ENCODE data around the gene ROBO1. TPM values are rescaled to one million over a fixed set of nuclear protein-coding genes. Genes with fewer than 3 reads are reported as not detected.
A peak's percentile ranks its signal among the peaks of the same experiment; 100 is the strongest.

ROBO1 gene
- total RNA-seq, 1 donor from 2014 or later: 71.7 TPM

DNA sequence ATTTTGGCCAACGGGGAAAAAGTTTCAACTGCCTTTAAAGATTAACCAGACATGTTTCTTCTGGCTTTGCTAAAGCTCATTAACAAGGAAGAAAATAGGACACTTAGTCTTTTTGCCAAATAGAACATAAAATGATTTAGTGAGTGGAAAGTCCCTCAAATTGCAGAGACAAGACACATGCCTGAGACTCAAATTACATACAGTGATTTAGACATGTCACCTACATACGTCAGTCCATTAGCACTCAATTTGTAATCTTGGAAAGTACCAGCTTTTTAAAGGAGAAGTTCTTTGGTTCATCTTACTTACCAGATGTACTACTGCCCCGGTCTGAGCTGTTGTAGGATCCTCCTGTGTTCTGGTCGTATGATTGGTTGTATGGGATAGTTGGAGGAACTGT, 1134.2 kb downstream of the ROBO1 start:
- H2AFZ ChIP-seq (ENCODE audit: low read depth, low read length): no peak overlapping the region
- Mint-ChIP-seq H3K4me1 (ENCODE audit: low read depth, unreplicated experiment) (no peaks in the 10 kb centered on the region), H3K4me3 (ENCODE audit: unreplicated experiment) (no peak overlapping the region), H3K36me3 (ENCODE audit: low read depth, unreplicated experiment) (no peaks in the 10 kb centered on the region), H3K27me3 (ENCODE audit: low read depth, unreplicated experiment) (no peaks in the 10 kb centered on the region), H3K27ac (ENCODE audit: unreplicated experiment) (no peak overlapping the region), H3K9me3 (ENCODE audit: unreplicated experiment) (no peaks in the 10 kb centered on the region)
- no peaks in the 10 kb centered on the region for H3K4me1 ChIP-seq (ENCODE audit: insufficient read depth, low read length)
- peaks cover 2% of the 10 kb centered on the region for H3K36me3 ChIP-seq (ENCODE audit: insufficient read depth, low read length)
- no peak overlapping the region for H3K27ac ChIP-seq (ENCODE audit: low read depth, low read length)
- H3K4me2 ChIP-seq (ENCODE audit: low read length): no peak overlapping the region
- H4K20me1 ChIP-seq (ENCODE audit: insufficient read depth, low read length): no peaks in the 10 kb centered on the region
- peak; percentile 14 for DNase-seq (ENCODE audit: low read depth)
- H3K27me3 ChIP-seq (ENCODE audit: insufficient read depth, low read length): no peaks in the 10 kb centered on the region
- H3K4me3 ChIP-seq (ENCODE audit: insufficient read depth, low read depth, low read length): no peak overlapping the region
- FAIRE-seq: no peak
- H3K9ac ChIP-seq (ENCODE audit: low read length): no peak overlapping the region
- no peaks in the 10 kb centered on the region for H3K9me3 ChIP-seq (ENCODE audit: insufficient read depth, low read depth, low read length)
- no peak for TF ChIP-seq EZH2 (IDR thresholded peaks at IDR 0.05; ENCODE audit: insufficient read depth, low read length)
- TF ChIP-seq, protein P1, sequence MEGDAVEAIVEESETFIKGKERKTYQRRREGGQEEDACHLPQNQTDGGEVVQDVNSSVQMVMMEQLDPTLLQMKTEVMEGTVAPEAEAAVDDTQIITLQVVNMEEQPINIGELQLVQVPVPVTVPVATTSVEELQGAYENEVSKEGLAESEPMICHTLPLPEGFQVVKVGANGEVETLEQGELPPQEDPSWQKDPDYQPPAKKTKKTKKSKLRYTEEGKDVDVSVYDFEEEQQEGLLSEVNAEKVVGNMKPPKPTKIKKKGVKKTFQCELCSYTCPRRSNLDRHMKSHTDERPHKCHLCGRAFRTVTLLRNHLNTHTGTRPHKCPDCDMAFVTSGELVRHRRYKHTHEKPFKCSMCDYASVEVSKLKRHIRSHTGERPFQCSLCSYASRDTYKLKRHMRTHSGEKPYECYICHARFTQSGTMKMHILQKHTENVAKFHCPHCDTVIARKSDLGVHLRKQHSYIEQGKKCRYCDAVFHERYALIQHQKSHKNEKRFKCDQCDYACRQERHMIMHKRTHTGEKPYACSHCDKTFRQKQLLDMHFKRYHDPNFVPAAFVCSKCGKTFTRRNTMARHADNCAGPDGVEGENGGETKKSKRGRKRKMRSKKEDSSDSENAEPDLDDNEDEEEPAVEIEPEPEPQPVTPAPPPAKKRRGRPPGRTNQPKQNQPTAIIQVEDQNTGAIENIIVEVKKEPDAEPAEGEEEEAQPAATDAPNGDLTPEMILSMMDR (IDR thresholded peaks at IDR 0.05; ENCODE audit: insufficient read depth, low read depth, low read length): no peak
- H3K79me2 ChIP-seq (ENCODE audit: insufficient read depth, low read length): no peaks in the 10 kb centered on the region

DNA sequence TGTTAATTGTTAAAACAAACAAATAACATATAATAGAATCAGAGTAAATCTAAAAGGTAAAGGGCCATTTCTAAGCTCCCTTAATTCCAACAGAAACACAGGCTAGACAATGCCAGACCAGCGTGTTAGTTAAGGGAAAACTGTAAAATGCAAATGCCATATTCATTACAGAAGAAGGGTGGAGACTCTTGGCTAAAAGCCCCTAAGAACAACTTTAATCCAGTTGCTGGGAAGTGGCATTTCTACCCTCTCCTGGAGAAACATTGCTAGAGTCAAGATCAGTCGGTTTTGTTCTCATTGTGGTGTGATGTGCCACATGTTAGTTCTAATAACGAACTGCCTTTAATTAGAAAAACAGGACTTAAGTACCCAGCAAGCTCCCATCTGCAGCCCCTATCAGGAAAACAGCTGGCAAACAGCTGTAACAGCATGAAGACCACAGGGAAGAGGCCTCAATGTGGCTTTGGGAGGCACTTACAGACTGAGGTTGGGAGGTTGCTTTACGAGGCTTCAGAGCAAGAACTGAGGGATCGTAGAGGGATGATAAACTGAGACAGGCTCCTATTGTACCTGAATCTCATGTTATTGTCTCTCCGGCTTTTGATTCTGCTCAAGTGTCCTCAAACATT, 1134.8 kb downstream of the ROBO1 start:
- Histone ChIP-seq H3K9me3 (ENCODE audit: insufficient read depth, low read depth, low read length) (no peaks in the 10 kb centered on the region), H3K4me3 (ENCODE audit: insufficient read depth, low read depth, low read length) (no peak overlapping the region), H3K36me3 (ENCODE audit: insufficient read depth, low read length) (peaks cover 2% of the 10 kb centered on the region), H2AFZ (ENCODE audit: low read depth, low read length) (no peak overlapping the region), H3K9ac (ENCODE audit: low read length) (no peak overlapping the region), H3K79me2 (ENCODE audit: insufficient read depth, low read length) (no peaks in the 10 kb centered on the region), H3K4me1 (ENCODE audit: insufficient read depth, low read length) (no peaks in the 10 kb centered on the region), H3K27me3 (ENCODE audit: insufficient read depth, low read length) (no peaks in the 10 kb centered on the region), H3K27ac (ENCODE audit: low read depth, low read length) (no peak overlapping the region), H3K4me2 (ENCODE audit: low read length) (no peak overlapping the region), H4K20me1 (ENCODE audit: insufficient read depth, low read length) (no peaks in the 10 kb centered on the region)
- Mint-ChIP-seq H3K27ac (ENCODE audit: unreplicated experiment) (no peak overlapping the region), H3K4me3 (ENCODE audit: unreplicated experiment) (no peak overlapping the region), H3K4me1 (ENCODE audit: low read depth, unreplicated experiment) (no peaks in the 10 kb centered on the region), H3K9me3 (ENCODE audit: unreplicated experiment) (no peaks in the 10 kb centered on the region), H3K36me3 (ENCODE audit: low read depth, unreplicated experiment) (peaks cover 5% of the 10 kb centered on the region), H3K27me3 (ENCODE audit: low read depth, unreplicated experiment) (no peaks in the 10 kb centered on the region)
- TF ChIP-seq EZH2 (IDR thresholded peaks at IDR 0.05; ENCODE audit: insufficient read depth, low read length): no peak
- TF ChIP-seq, protein P1 (IDR thresholded peaks at IDR 0.05; ENCODE audit: insufficient read depth, low read depth, low read length): no peak
- DNase-seq (ENCODE audit: low read depth) (no peak), FAIRE-seq (peak; percentile 23)

DNA sequence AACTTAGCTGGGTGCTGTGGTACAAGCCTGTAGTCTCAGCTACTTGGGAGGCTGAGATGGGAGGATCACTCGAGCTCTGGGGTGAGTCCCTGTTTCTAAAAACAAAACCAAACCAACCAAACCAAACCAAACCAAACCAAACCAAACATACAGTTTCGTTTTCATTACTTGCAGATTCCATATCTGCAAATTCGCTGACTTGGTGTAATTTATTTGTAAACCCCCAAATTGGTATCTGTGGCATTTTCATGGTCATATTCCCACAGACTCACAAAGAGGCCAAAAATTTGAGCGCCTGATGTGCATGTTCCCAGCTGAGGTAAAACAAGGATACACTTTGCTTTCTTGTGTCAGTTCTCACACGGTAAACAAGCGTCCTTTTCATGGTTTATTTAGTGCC, 1138.3 kb downstream of the ROBO1 start:
- FAIRE-seq: no peak

More for the DNA sequence above, 1138.3 kb downstream of the ROBO1 start:
- TF ChIP-seq EZH2 (IDR thresholded peaks at IDR 0.05; ENCODE audit: insufficient read depth, low read length): no peak
- TF ChIP-seq, protein P1 (IDR thresholded peaks at IDR 0.05; ENCODE audit: insufficient read depth, low read depth, low read length): no peak
- Histone ChIP-seq H3K4me2 (ENCODE audit: low read length) (no peak overlapping the region), H3K9ac (ENCODE audit: low read length) (no peak overlapping the region), H3K4me1 (ENCODE audit: insufficient read depth, low read length) (no peaks in the 10 kb centered on the region), H4K20me1 (ENCODE audit: insufficient read depth, low read length) (no peaks in the 10 kb centered on the region), H3K27ac (ENCODE audit: low read depth, low read length) (no peak overlapping the region), H2AFZ (ENCODE audit: low read depth, low read length) (no peak overlapping the region), H3K4me3 (ENCODE audit: insufficient read depth, low read depth, low read length) (no peak overlapping the region), H3K9me3 (ENCODE audit: insufficient read depth, low read depth, low read length) (no peaks in the 10 kb centered on the region), H3K27me3 (ENCODE audit: insufficient read depth, low read length) (no peaks in the 10 kb centered on the region), H3K79me2 (ENCODE audit: insufficient read depth, low read length) (no peaks in the 10 kb centered on the region), H3K36me3 (ENCODE audit: insufficient read depth, low read length) (peaks cover 2% of the 10 kb centered on the region)
- no peaks in the 10 kb centered on the region for H3K4me1 Mint-ChIP-seq (ENCODE audit: low read depth, unreplicated experiment)
- H3K27me3 Mint-ChIP-seq (ENCODE audit: low read depth, unreplicated experiment): no peaks in the 10 kb centered on the region
- H3K27ac Mint-ChIP-seq (ENCODE audit: unreplicated experiment): no peak overlapping the region
- no peak for DNase-seq (ENCODE audit: low read depth)
- peaks cover 1% of the 10 kb centered on the region for H3K9me3 Mint-ChIP-seq (ENCODE audit: unreplicated experiment)
- no peak overlapping the region for H3K4me3 Mint-ChIP-seq (ENCODE audit: unreplicated experiment)
- peaks cover 10% of the 10 kb centered on the region for H3K36me3 Mint-ChIP-seq (ENCODE audit: low read depth, unreplicated experiment)
